Keratinocyte (primary cell): ENCODE data around the gene MRPL24. TPM values are rescaled to one million over a fixed set of nuclear protein-coding genes. Genes with fewer than 3 reads are reported as not detected.

Source experiments
- DNase-seq: peaks from one replicate; pipeline ENCODE4 v3.0.0-alpha.2; 2011; ENCODE audit warnings: low read depth, missing footprints, low spot score
- FAIRE-seq: peaks from 2 replicates; lab custom pipeline; 2011; peaks lifted over from hg19 to GRCh38; lab: Jason Lieb, UNC
- H2AFZ ChIP-seq: 2 replicates; pipeline ENCODE4 v1.6.0; 2012; ENCODE audit warnings: low read length, control low read depth, inconsistent platforms; ENCODE audit not compliant: control insufficient read depth
- H3K27ac ChIP-seq: 2 replicates; pipeline ENCODE4 v1.5.1; 2011; ENCODE audit warnings: low read length; ENCODE audit not compliant: control insufficient read depth, insufficient read depth
- H3K27me3 ChIP-seq: 3 replicates; pipeline ENCODE4 v1.6.0; 2011; ENCODE audit warnings: low read length; ENCODE audit not compliant: control insufficient read depth, insufficient read depth; ENCODE audit errors: extremely low read depth
- H3K36me3 ChIP-seq, 2 experiments: 2 replicates in 1 of 2; 3 replicates in 1 of 2; pipeline ENCODE4 v1.5.1; 2011; ENCODE audit warnings: low read length in 2 of 2, mild to moderate bottlenecking in 1 of 2; ENCODE audit not compliant: control insufficient read depth in 2 of 2, insufficient read depth in 2 of 2; ENCODE audit errors: extremely low read depth in 1 of 2
- H3K4me1 ChIP-seq: 3 replicates; pipeline ENCODE4 v1.5.1; 2011; ENCODE audit warnings: low read length; ENCODE audit not compliant: control insufficient read depth, insufficient read depth; ENCODE audit errors: extremely low read depth
- H3K4me2 ChIP-seq: 3 replicates; pipeline ENCODE4 v1.6.0; 2011; ENCODE audit warnings: low read depth, low read length; ENCODE audit not compliant: control insufficient read depth, insufficient read depth; ENCODE audit errors: extremely low read depth
- H3K4me3 ChIP-seq, 3 experiments: fragments of 200-600 bp in 1 of 3; sonication (generic) in 1 of 3; 2 replicates in 2 of 3; 3 replicates in 1 of 3; pipeline ENCODE4 v1.5.1; 2011 to 2016; ENCODE audit warnings: low read length in 3 of 3, mild to moderate bottlenecking in 3 of 3, control low read depth in 2 of 3, inconsistent platforms in 1 of 3, low read depth in 1 of 3, mixed read lengths in 1 of 3, mixed run types in 1 of 3, moderate library complexity in 1 of 3; ENCODE audit not compliant: control insufficient read depth in 2 of 3, insufficient read depth in 2 of 3; ENCODE audit errors: extremely low read depth in 1 of 3
- H3K79me2 ChIP-seq: 2 replicates; pipeline ENCODE4 v1.6.0; 2012; ENCODE audit warnings: low read length; ENCODE audit not compliant: control insufficient read depth, insufficient read depth
- H3K9ac ChIP-seq: 3 replicates; pipeline ENCODE4 v1.6.0; 2011; ENCODE audit warnings: low read length; ENCODE audit not compliant: control insufficient read depth, insufficient read depth; ENCODE audit errors: extremely low read depth
- H3K9me1 ChIP-seq: 3 replicates; pipeline ENCODE4 v1.6.0; 2011; ENCODE audit warnings: low read length; ENCODE audit not compliant: control insufficient read depth, insufficient read depth; ENCODE audit errors: extremely low read depth
- H3K9me3 ChIP-seq: 2 replicates; pipeline ENCODE4 v1.5.1; 2012; ENCODE audit warnings: low read depth, low read length; ENCODE audit not compliant: control insufficient read depth
- H4K20me1 ChIP-seq: 3 replicates; pipeline ENCODE4 v1.6.0; 2011; ENCODE audit warnings: low read length; ENCODE audit not compliant: control insufficient read depth, insufficient read depth; ENCODE audit errors: extremely low read depth
- CTCF ChIP-seq, 3 experiments: IDR thresholded peaks in 1 of 3; conservative IDR thresholded peaks in 1 of 3; optimal IDR thresholded peaks in 1 of 3; 2 replicates in 2 of 3; 3 replicates in 1 of 3; pipeline versions ENCODE3 to v1.5.1; 2011; ENCODE audit warnings: low read length in 3 of 3, mild to moderate bottlenecking in 3 of 3, moderate library complexity in 2 of 3, control low read depth in 1 of 3, inconsistent platforms in 1 of 3; ENCODE audit not compliant: insufficient read depth in 2 of 3; ENCODE audit errors: extremely low read depth in 1 of 3
- EZH2 ChIP-seq: IDR thresholded peaks from one replicate; pipeline ENCODE4 v1.6.1; 2012; ENCODE audit warnings: inconsistent platforms, mild to moderate bottlenecking, low read length, moderate library complexity
- dilution Hi-C: fragments of 300-500 bp; cut with MboI; formaldehyde crosslinking; loops from one replicate; pipeline ENCODE4 v1.7.0; 2020; ENCODE audit warnings: low sequenced_read_pairs; ENCODE audit not compliant: extremely low pct_ligation_motif_present
- polyA minus RNA-seq, 3 experiments: library from RNA; depleted of rRNA, polyadenylated mRNA; stranded (reverse); fragments of >200 nt; gene quantifications; 1 replicate in 1 of 3; 2 replicates in 1 of 3; 3 replicates in 1 of 3; pipeline ENCODE4 v1.2.3, GENCODE V29; 2011
- polyA plus RNA-seq, 5 experiments: library from polyadenylated mRNA; depleted of rRNA in 3 of 5; stranded (reverse) in 3 of 5; stranded (forward) in 1 of 5; unstranded in 1 of 5; fragments of >200 nt; gene quantifications; 1 replicate in 1 of 5; 2 replicates in 3 of 5; 3 replicates in 1 of 5; pipeline versions ENCODE4 v1.2.1 to v1.2.3, GENCODE V29; 2011 to 2012; ENCODE audit warnings: missing spikeins in 2 of 5, low read depth in 1 of 5, low replicate concordance in 1 of 5

Gene MRPL24
- 111 to 157 TPM (median 122 TPM) in 3 replicates for polyA plus RNA-seq
- polyA plus RNA-seq (2011; ENCODE audit: low read depth): 31.8 TPM
- polyA plus RNA-seq (2011; cell fraction: cytosol; rRNA removed): 112 and 122 TPM in 2 replicates
- polyA plus RNA-seq (2011; cell fraction: nucleus; rRNA removed): 91.7 and 94.5 TPM in 2 replicates
- polyA plus RNA-seq (2012; ENCODE audit: low replicate concordance): 101 and 133 TPM in 2 replicates
- polyA minus RNA-seq: 39.4 to 55.6 TPM (median 50.9 TPM) in 3 replicates
- polyA minus RNA-seq (2011; cell fraction: cytosol; rRNA and poly(A)+ RNA removed): 43.4 TPM
- 16.8 and 19.2 TPM in 2 replicates for polyA minus RNA-seq (2011; cell fraction: nucleus; rRNA and poly(A)+ RNA removed)

- Histone ChIP-seq H4K20me1 (no peaks in the 10 kb centered on the region), H3K4me2 (peak within 1 kb of the TSS; percentile 86), H3K9me3 (no peaks in the 10 kb centered on the region), H3K79me2 (peaks cover 40% of the 10 kb centered on the region), H3K9me1 (no peaks in the 10 kb centered on the region), H3K36me3 (peaks cover 32 to 44% of the 10 kb centered on the region in 2 experiments), H3K9ac (peak within 1 kb of the TSS; percentile 90), H3K27ac (peak within 1 kb of the TSS; percentile 73), H2AFZ (peak within 1 kb of the TSS; percentile 23), H3K27me3 (no peaks in the 10 kb centered on the region), H3K4me1 (peaks cover 12% of the 10 kb centered on the region), H3K4me3 (peak within 1 kb of the TSS; percentile 63 to 83 (median 75))
- DNase-seq (peak; percentile 99), FAIRE-seq (peak; percentile 64)
- TF ChIP-seq CTCF (optimal IDR thresholded peaks at IDR 0.05 in 1 of 3, IDR thresholded peaks at IDR 0.05 in 1 of 3, conservative IDR thresholded peaks at IDR 0.05 in 1 of 3; ENCODE audit: extremely low read depth in 1 of 3, insufficient read depth in 2 of 3, low read length in 3 of 3): no peak
- dilution Hi-C loops: no loop called here
These were observed at the start of gene MRPL24 for GRCh38 chr1:156740741-156741480. MRPL24 (minus strand) TSS chr1:156741088; CDS start chr1:156738704, 2,384 bp downstream.

- Histone ChIP-seq H4K20me1 (no peaks in the 10 kb centered on the region), H3K9ac (no peak overlapping the region), H3K79me2 (peaks cover 15% of the 10 kb centered on the region), H3K36me3 (peaks cover 23 to 37% of the 10 kb centered on the region in 2 experiments), H3K4me1 (no peaks in the 10 kb centered on the region), H3K9me1 (no peaks in the 10 kb centered on the region), H3K9me3 (no peaks in the 10 kb centered on the region), H3K27me3 (no peaks in the 10 kb centered on the region), H3K27ac (no peak overlapping the region), H3K4me3 (no peak overlapping the region), H3K4me2 (no peak overlapping the region), H2AFZ (no peak overlapping the region)
- TF ChIP-seq EZH2 (no peak), CTCF (optimal IDR thresholded peaks at IDR 0.05 in 1 of 3, IDR thresholded peaks at IDR 0.05 in 1 of 3, conservative IDR thresholded peaks at IDR 0.05 in 1 of 3; ENCODE audit: extremely low read depth in 1 of 3, insufficient read depth in 2 of 3, low read length in 3 of 3) (no peak)
- no peak for FAIRE-seq
- no peak for DNase-seq
- dilution Hi-C loops: no loop called here
These were observed 48.9 kb upstream of the MRPL24 start for GRCh38 chr1:156789621-156790318.
